ENCODE data around the gene MROH9.

DNA sequence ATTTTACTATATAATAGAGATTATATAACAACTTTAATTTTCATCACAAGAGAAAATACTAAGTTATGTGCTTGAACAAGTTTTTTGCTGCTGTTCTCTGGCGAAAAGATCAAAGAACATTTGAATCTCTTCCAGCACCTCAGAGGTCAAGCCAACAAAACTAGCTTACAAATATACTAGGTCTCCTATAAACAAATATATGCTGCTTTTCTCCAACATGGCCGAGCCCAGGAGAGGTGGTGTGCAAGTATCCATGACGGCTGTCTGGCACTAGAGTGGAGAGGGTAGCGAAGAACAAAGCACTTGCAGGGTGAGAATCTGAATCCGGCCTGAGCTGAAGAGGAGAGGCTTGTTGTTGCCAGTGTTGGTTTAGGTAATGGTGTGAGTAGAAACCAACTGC, 147.9 kb downstream of the MROH9 start:
- TF ChIP-seq, protein P1, sequence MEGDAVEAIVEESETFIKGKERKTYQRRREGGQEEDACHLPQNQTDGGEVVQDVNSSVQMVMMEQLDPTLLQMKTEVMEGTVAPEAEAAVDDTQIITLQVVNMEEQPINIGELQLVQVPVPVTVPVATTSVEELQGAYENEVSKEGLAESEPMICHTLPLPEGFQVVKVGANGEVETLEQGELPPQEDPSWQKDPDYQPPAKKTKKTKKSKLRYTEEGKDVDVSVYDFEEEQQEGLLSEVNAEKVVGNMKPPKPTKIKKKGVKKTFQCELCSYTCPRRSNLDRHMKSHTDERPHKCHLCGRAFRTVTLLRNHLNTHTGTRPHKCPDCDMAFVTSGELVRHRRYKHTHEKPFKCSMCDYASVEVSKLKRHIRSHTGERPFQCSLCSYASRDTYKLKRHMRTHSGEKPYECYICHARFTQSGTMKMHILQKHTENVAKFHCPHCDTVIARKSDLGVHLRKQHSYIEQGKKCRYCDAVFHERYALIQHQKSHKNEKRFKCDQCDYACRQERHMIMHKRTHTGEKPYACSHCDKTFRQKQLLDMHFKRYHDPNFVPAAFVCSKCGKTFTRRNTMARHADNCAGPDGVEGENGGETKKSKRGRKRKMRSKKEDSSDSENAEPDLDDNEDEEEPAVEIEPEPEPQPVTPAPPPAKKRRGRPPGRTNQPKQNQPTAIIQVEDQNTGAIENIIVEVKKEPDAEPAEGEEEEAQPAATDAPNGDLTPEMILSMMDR (IDR thresholded peaks at IDR 0.05) = no peak
- TF ChIP-seq POLR2A (IDR thresholded peaks at IDR 0.05) = no peak

Data from tibial nerve (tissue), 3 donors.